ENCODE data around the gene SLC25A38. TPM values are rescaled to one million over a fixed set of nuclear protein-coding genes. Genes with fewer than 3 reads are reported as not detected.

The SLC25A38 gene
- total RNA-seq, 1 donor from 2014 or later = 21.2 TPM

GRCh38 chr3:39378088-39378487, 5.1 kb upstream of the SLC25A38 start:
- peaks cover 20% of the 10 kb centered on the region for H3K4me1 Mint-ChIP-seq (ENCODE audit: unreplicated experiment)
- DNase-seq (ENCODE audit: low spot score) = peak; percentile 55
- no peak overlapping the region for H3K27ac Mint-ChIP-seq (ENCODE audit: unreplicated experiment)
- TF ChIP-seq CTCF (IDR thresholded peaks at IDR 0.05; ENCODE audit: unreplicated experiment) = peak; percentile 76
- H3K36me3 Mint-ChIP-seq (ENCODE audit: low read depth, unreplicated experiment) = no peaks in the 10 kb centered on the region
- peaks cover 1% of the 10 kb centered on the region for H3K9me3 Mint-ChIP-seq (ENCODE audit: unreplicated experiment)
- H3K4me3 Mint-ChIP-seq (ENCODE audit: unreplicated experiment) = no peak overlapping the region
- H3K27me3 Mint-ChIP-seq (ENCODE audit: unreplicated experiment) = peaks cover 14% of the 10 kb centered on the region

- H3K4me3 Mint-ChIP-seq (ENCODE audit: unreplicated experiment) = no peak overlapping the region
- peaks cover 25% of the 10 kb centered on the region for H3K4me1 Mint-ChIP-seq (ENCODE audit: unreplicated experiment)
- H3K36me3 Mint-ChIP-seq (ENCODE audit: low read depth, unreplicated experiment) = no peaks in the 10 kb centered on the region
- no peak overlapping the region for H3K27ac Mint-ChIP-seq (ENCODE audit: unreplicated experiment)
- peaks cover 14% of the 10 kb centered on the region for H3K27me3 Mint-ChIP-seq (ENCODE audit: unreplicated experiment)
- no peaks in the 10 kb centered on the region for H3K9me3 Mint-ChIP-seq (ENCODE audit: unreplicated experiment)
- no peak for DNase-seq (ENCODE audit: low spot score)
- TF ChIP-seq CTCF (IDR thresholded peaks at IDR 0.05; ENCODE audit: unreplicated experiment) = no peak
Measured at GRCh38 chr3:39378957-39379777, 4.0 kb upstream of the SLC25A38 start.

- Mint-ChIP-seq H3K4me1 (ENCODE audit: unreplicated experiment) (peaks cover 28% of the 10 kb centered on the region), H3K27ac (ENCODE audit: unreplicated experiment) (no peak overlapping the region), H3K4me3 (ENCODE audit: unreplicated experiment) (no peak overlapping the region), H3K9me3 (ENCODE audit: unreplicated experiment) (no peaks in the 10 kb centered on the region), H3K27me3 (ENCODE audit: unreplicated experiment) (peaks cover 14% of the 10 kb centered on the region), H3K36me3 (ENCODE audit: low read depth, unreplicated experiment) (no peaks in the 10 kb centered on the region)
- no peak for DNase-seq (ENCODE audit: low spot score)
- no peak for TF ChIP-seq CTCF (IDR thresholded peaks at IDR 0.05; ENCODE audit: unreplicated experiment)
Measured at GRCh38 chr3:39379778-39380155, 3.4 kb upstream of the SLC25A38 start.

GRCh38 chr3:39381432-39381831, 1.7 kb upstream of the SLC25A38 start:
- Mint-ChIP-seq H3K36me3 (ENCODE audit: low read depth, unreplicated experiment) (peaks cover under 1% of the 10 kb centered on the region), H3K4me3 (ENCODE audit: unreplicated experiment) (no peak overlapping the region), H3K27ac (ENCODE audit: unreplicated experiment) (no peak overlapping the region), H3K9me3 (ENCODE audit: unreplicated experiment) (no peaks in the 10 kb centered on the region), H3K4me1 (ENCODE audit: unreplicated experiment) (peaks cover 24% of the 10 kb centered on the region), H3K27me3 (ENCODE audit: unreplicated experiment) (peaks cover 14% of the 10 kb centered on the region)
- TF ChIP-seq CTCF (IDR thresholded peaks at IDR 0.05; ENCODE audit: unreplicated experiment) = no peak
- no peak for DNase-seq (ENCODE audit: low spot score)

- peak overlapping the region; percentile 92 for H3K27ac Mint-ChIP-seq (ENCODE audit: unreplicated experiment)
- H3K4me1 Mint-ChIP-seq (ENCODE audit: unreplicated experiment) = peaks cover 19% of the 10 kb centered on the region
- H3K27me3 Mint-ChIP-seq (ENCODE audit: unreplicated experiment) = peaks cover 4% of the 10 kb centered on the region
- H3K4me3 Mint-ChIP-seq (ENCODE audit: unreplicated experiment) = peak overlapping the region; percentile 98
- H3K9me3 Mint-ChIP-seq (ENCODE audit: unreplicated experiment) = no peaks in the 10 kb centered on the region
- peaks cover 4% of the 10 kb centered on the region for H3K36me3 Mint-ChIP-seq (ENCODE audit: low read depth, unreplicated experiment)
- peak; percentile 98 for DNase-seq (ENCODE audit: low spot score)
- TF ChIP-seq CTCF (IDR thresholded peaks at IDR 0.05; ENCODE audit: unreplicated experiment) = no peak
Measured at GRCh38 chr3:39383881-39384664, 903 bp downstream of the SLC25A38 start.
